Erythroblast (primary cell): ENCODE results near the gene TNNC1.

Experiments
- DNase-seq, 2 experiments: peaks; one replicate each; lab custom pipeline; 2025; lab: John Stamatoyannopoulos, UW
- GATA1 ChIP-seq: IDR thresholded peaks from 2 replicates; pipeline ENCODE4 v1.6.1; 2011; ENCODE audit warnings: low read depth, mild to moderate bottlenecking, control low read depth, low read length, moderate library complexity
- POLR2A ChIP-seq: IDR thresholded peaks from 2 replicates; pipeline ENCODE4 v1.6.1; 2011; ENCODE audit warnings: mild to moderate bottlenecking, low read length

TNNC1 gene

GRCh38 chr3:52440249-52440551, 13.6 kb downstream of the TNNC1 start:
- no peak for DNase-seq
- TF ChIP-seq GATA1 (no peak), POLR2A (no peak)

- DNase-seq: no peak
- TF ChIP-seq GATA1: no peak
- TF ChIP-seq POLR2A: no peak
Observed at GRCh38 chr3:52439426-52440248, 14.2 kb downstream of the TNNC1 start.

GRCh38 chr3:52438579-52439425, 15.0 kb downstream of the TNNC1 start:
- no peak for TF ChIP-seq GATA1
- no peak for TF ChIP-seq POLR2A
- no peak for DNase-seq

GRCh38 chr3:52438104-52438376, 15.8 kb downstream of the TNNC1 start:
- DNase-seq: no peak
- TF ChIP-seq POLR2A (no peak), GATA1 (no peak)

GRCh38 chr3:52437326-52438103, 16.3 kb downstream of the TNNC1 start:
- DNase-seq: no peak
- TF ChIP-seq POLR2A (no peak), GATA1 (no peak)

- TF ChIP-seq GATA1 (no peak), POLR2A (no peak)
- no peak for DNase-seq
Observed at GRCh38 chr3:52436500-52437149, 17.2 kb downstream of the TNNC1 start.

- DNase-seq: no peak
- TF ChIP-seq POLR2A: no peak
- no peak for TF ChIP-seq GATA1
Observed at GRCh38 chr3:52435246-52436101, 18.4 kb downstream of the TNNC1 start.

- no peak for DNase-seq
- TF ChIP-seq POLR2A (no peak), GATA1 (no peak)
Observed at GRCh38 chr3:52434491-52435115, 19.2 kb downstream of the TNNC1 start.

GRCh38 chr3:52433996-52434479, 19.8 kb downstream of the TNNC1 start:
- DNase-seq: no peak

GRCh38 chr3:52433328-52433995, 20.4 kb downstream of the TNNC1 start:
- TF ChIP-seq POLR2A (no peak), GATA1 (no peak)
- DNase-seq: no peak

More at GRCh38 chr3:52433996-52434479, 19.8 kb downstream of the TNNC1 start:
- no peak for TF ChIP-seq GATA1
- TF ChIP-seq POLR2A: no peak

GRCh38 chr3:52432691-52433141, 21.1 kb downstream of the TNNC1 start:
- DNase-seq: no peak
- TF ChIP-seq POLR2A (no peak), GATA1 (no peak)

GRCh38 chr3:52432225-52432624, 21.6 kb downstream of the TNNC1 start:
- no peak for TF ChIP-seq POLR2A
- TF ChIP-seq GATA1: no peak
- no peak for DNase-seq
